KMS-11 (cell line): Measurements from ENCODE around the gene MEGF6.

Experiments used
- H2AFZ ChIP-seq: fragments of 200-600 bp; sonication (generic); 2 replicates; pipeline ENCODE4 v1.6.1; 2016; ENCODE audit warnings: antibody characterized with exemption, mixed run types, low read depth
- H3K27ac ChIP-seq: fragments of 200-600 bp; sonication (generic); 2 replicates; pipeline ENCODE4 v1.6.1; 2016; ENCODE audit warnings: mild to moderate bottlenecking, mixed run types
- H3K27me3 ChIP-seq: fragments of 200-600 bp; sonication (generic); 2 replicates; pipeline ENCODE4 v1.6.1; 2017; ENCODE audit warnings: mild to moderate bottlenecking, low read depth, mixed run types, moderate library complexity; ENCODE audit not compliant: insufficient read depth
- H3K36me3 ChIP-seq: fragments of 200-600 bp; sonication (generic); 2 replicates; pipeline ENCODE4 v1.6.1; 2017; ENCODE audit warnings: mild to moderate bottlenecking, mixed run types; ENCODE audit not compliant: insufficient read depth
- H3K4me1 ChIP-seq: fragments of 200-600 bp; sonication (generic); 2 replicates; pipeline ENCODE4 v1.6.1; 2016; ENCODE audit warnings: mild to moderate bottlenecking, low read depth, mixed run types; ENCODE audit not compliant: poor library complexity, severe bottlenecking
- H3K4me2 ChIP-seq: fragments of 200-600 bp; sonication (generic); 2 replicates; pipeline ENCODE4 v1.7.0; 2016; ENCODE audit warnings: mild to moderate bottlenecking, mixed run types
- H3K4me3 ChIP-seq: fragments of 200-600 bp; sonication (generic); IDR thresholded peaks from 2 replicates; pipeline ENCODE4 v1.6.1; 2017; ENCODE audit warnings: low read depth, low read length, mixed read lengths; ENCODE audit not compliant: insufficient read depth
- H3K79me2 ChIP-seq: fragments of 200-600 bp; sonication (generic); 2 replicates; pipeline ENCODE4 v1.6.1; 2016; ENCODE audit warnings: low read depth, mixed run types; ENCODE audit not compliant: insufficient read depth
- H3K9ac ChIP-seq: fragments of 200-600 bp; sonication (generic); 2 replicates; pipeline ENCODE4 v1.6.1; 2016; ENCODE audit warnings: mild to moderate bottlenecking, mixed run types
- H4K20me1 ChIP-seq: fragments of 200-600 bp; sonication (generic); 2 replicates; pipeline ENCODE4 v1.6.1; 2016; ENCODE audit warnings: mild to moderate bottlenecking, mixed run types; ENCODE audit not compliant: insufficient read depth
- TF ChIP-seq, protein P1 (sequence below): fragments of 200-600 bp; sonication (generic); conservative IDR thresholded peaks from 2 replicates; pipeline ENCODE4 v1.6.1; 2017; ENCODE audit warnings: low read depth, mild to moderate bottlenecking, antibody characterized with exemption, low read length, moderate library complexity, mixed read lengths

Gene MEGF6

DNA sequence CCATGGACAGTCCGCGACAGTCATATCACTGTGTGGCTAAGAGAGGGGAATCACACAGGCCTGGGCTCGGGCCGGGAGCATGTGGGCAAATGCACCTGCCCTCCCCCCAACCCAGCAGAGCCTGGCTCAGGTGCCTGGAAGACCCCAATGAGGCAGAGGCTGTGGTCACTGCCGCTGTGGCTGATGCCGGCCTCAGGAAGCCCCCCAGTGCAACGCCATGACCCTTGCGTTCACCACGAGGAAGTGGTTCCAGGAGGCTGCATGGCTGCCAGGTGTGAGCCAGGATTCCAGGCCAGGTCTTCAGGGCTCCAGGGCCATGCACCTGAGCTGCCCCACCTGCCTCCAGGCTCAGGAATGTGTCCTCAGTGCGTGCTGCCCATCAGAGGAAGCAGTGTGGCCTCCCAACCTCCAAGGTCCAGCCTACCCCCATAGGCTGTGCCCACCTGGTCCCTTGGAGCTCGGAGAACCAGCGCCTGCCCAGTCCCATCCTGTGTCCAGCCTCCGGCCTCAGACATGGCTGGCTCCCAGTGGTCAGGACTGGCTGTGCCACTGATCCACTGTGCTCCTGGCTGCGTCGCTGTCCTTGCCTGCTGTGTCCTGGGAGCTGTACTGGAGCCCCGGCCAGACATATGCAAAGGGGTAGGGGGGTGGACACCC lies 148.8 kb downstream of the MEGF6 start:
- Histone ChIP-seq H2AFZ (no peak overlapping the region), H3K9ac (no peak overlapping the region), H3K4me2 (no peak overlapping the region), H3K27me3 (peaks cover 95% of the 10 kb centered on the region), H3K27ac (no peak overlapping the region), H4K20me1 (no peaks in the 10 kb centered on the region), H3K4me3 (no peak overlapping the region), H3K79me2 (no peaks in the 10 kb centered on the region), H3K4me1 (no peaks in the 10 kb centered on the region), H3K36me3 (no peaks in the 10 kb centered on the region)
- TF ChIP-seq, protein P1, sequence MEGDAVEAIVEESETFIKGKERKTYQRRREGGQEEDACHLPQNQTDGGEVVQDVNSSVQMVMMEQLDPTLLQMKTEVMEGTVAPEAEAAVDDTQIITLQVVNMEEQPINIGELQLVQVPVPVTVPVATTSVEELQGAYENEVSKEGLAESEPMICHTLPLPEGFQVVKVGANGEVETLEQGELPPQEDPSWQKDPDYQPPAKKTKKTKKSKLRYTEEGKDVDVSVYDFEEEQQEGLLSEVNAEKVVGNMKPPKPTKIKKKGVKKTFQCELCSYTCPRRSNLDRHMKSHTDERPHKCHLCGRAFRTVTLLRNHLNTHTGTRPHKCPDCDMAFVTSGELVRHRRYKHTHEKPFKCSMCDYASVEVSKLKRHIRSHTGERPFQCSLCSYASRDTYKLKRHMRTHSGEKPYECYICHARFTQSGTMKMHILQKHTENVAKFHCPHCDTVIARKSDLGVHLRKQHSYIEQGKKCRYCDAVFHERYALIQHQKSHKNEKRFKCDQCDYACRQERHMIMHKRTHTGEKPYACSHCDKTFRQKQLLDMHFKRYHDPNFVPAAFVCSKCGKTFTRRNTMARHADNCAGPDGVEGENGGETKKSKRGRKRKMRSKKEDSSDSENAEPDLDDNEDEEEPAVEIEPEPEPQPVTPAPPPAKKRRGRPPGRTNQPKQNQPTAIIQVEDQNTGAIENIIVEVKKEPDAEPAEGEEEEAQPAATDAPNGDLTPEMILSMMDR = no peak

DNA sequence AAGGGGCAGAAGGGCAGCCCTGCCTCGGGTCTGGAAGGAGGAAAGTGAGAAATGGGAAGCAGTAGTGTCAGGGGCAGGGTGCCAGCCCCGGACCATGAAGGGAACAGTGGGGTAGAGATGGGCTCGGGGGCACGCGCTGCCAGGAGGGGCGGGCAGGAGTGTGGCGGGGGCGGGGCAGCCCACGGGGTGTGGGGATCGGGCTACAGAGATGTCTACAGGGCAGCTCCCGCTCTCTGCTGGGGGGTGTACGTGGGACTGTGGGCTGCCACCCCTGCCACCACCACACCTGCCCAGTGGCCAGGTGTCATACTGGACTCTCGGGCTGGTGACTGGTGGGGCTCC lies 149.4 kb downstream of the MEGF6 start:
- no peak overlapping the region for H3K4me2 ChIP-seq
- TF ChIP-seq, protein P1 = no peak
- H3K4me1 ChIP-seq = no peaks in the 10 kb centered on the region
- no peak overlapping the region for H3K9ac ChIP-seq
- H4K20me1 ChIP-seq = no peaks in the 10 kb centered on the region
- no peak overlapping the region for H2AFZ ChIP-seq
- no peaks in the 10 kb centered on the region for H3K36me3 ChIP-seq
- no peak overlapping the region for H3K27ac ChIP-seq
- H3K4me3 ChIP-seq = no peak overlapping the region
- H3K27me3 ChIP-seq = peaks cover 95% of the 10 kb centered on the region
- no peaks in the 10 kb centered on the region for H3K79me2 ChIP-seq

DNA sequence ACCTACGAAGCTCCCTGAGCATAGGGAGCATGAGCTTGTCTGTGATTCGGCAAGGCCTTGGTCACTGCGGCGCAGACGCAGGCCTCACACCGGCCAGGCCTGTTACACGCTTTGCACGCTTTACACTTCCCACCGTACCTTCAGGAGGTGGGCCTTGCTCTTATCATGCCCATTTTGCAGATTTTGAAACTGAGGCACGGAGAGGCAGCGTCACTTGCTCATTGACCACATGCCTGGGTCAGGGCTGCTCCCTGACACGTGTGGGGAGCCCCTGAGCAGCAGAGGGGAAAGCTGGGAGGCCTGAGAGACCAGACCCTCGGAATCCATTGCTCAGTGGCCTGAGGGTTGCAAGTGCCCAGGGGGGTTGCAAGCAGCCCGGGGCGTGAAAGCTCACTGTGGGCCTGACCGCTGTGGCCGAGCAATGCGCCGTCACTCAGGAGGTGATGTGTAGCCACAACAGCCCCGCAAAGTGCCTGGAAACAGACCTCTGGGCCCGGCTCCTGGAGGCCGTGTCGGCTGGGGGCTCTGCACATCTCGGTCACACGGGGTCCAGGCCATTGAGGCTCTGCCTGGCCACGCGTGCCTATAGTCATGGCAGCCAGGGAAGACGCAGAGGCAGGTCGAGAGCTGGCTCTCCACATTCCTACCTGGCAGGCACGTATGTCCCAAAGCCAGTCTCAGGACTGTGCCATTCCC lies 149.9 kb downstream of the MEGF6 start:
- no peaks in the 10 kb centered on the region for H3K79me2 ChIP-seq
- peaks cover 95% of the 10 kb centered on the region for H3K27me3 ChIP-seq
- no peaks in the 10 kb centered on the region for H3K36me3 ChIP-seq
- H4K20me1 ChIP-seq = no peaks in the 10 kb centered on the region
- H3K9ac ChIP-seq = no peak overlapping the region
- H3K27ac ChIP-seq = no peak overlapping the region
- TF ChIP-seq, protein P1 = no peak
- no peak overlapping the region for H2AFZ ChIP-seq
- no peak overlapping the region for H3K4me3 ChIP-seq
- no peak overlapping the region for H3K4me2 ChIP-seq
- H3K4me1 ChIP-seq = no peaks in the 10 kb centered on the region

DNA sequence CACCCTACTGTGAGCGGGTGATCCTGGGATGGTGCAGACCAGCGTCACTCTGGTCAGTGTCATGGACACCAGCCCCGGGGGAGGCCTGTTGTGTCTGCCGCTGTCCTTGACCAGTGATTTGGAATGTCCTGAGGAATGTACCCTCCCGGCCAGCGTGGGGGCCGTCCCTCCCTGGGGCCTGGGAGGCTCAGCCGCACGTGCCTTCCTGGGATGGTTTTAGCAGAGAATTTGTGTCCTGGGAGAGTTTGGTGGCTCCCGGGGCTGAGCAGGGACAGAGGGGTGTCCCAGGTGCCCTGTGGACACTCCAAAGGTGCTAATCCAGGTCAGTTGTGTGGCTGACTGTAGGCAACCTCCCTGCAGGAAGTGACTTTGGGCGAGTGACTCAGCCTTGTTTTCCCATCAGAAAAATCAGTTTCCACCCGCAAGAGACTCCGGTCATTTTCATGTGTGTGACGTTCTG lies 150.6 kb downstream of the MEGF6 start:
- no peak overlapping the region for H3K4me3 ChIP-seq
- TF ChIP-seq, protein P1 = no peak
- peaks cover 94% of the 10 kb centered on the region for H3K27me3 ChIP-seq
- no peak overlapping the region for H2AFZ ChIP-seq
- no peak overlapping the region for H3K9ac ChIP-seq
- no peaks in the 10 kb centered on the region for H3K36me3 ChIP-seq
- H3K27ac ChIP-seq = no peak overlapping the region
- H3K4me1 ChIP-seq = no peaks in the 10 kb centered on the region
- no peaks in the 10 kb centered on the region for H3K79me2 ChIP-seq
- no peak overlapping the region for H3K4me2 ChIP-seq
- no peaks in the 10 kb centered on the region for H4K20me1 ChIP-seq
